SIG-M5 treated with dmso at 0.1 percent for 504 hours (cell line): ENCODE results near the gene IGLL1.
"Not testable (repeated sequence)": the region's sequence is repeated elsewhere in the genome, so short reads cannot be mapped to it uniquely, and the experiment has no call there.

Source experiments
- DNase-seq: peaks from one replicate; lab custom pipeline; 2025; ENCODE audit not compliant: unreplicated experiment; lab: John Stamatoyannopoulos, UW

The IGLL1 gene

GRCh38 chr22:23579870-23580575, at the start of gene IGLL1:
TSS of gene IGLL1 (minus strand) at chr22:23580290. CDS start at chr22:23580190, 100 bp downstream.
- DNase-seq: no peak

DNA sequence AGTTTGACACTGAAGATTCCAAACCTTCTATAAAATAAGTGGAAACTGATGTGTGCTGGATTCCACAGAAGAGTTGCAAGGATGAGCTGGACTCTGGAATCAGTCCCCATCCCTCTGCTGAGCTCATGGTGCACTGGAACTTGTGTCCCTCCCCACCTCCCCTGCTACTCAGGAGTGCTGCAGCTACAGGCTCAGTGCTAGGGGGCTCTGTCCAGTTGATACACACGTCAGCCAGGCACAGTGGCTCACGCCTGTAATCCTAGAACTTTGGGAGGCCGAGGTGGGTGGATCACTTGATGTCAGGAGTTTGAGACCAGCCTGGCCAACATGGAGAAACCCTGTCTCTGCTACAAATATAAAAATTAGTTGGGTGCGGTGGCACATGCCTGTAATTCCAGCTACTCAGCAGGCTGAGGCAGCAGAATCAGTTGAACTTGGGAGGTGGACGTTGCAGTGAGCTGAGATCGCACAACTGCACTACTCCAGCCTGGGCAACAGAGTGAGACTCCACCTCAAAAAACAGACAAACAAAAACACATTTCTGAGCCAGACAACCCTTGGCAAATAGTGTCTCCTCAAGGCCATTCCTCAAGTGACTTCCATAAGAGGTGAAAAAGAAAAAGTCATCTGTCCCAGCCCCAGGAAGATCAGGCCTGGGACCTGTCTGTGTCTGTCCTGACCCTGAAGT, 48.1 kb upstream of the IGLL1 start:
- DNase-seq: not testable (repeated sequence)

DNA sequence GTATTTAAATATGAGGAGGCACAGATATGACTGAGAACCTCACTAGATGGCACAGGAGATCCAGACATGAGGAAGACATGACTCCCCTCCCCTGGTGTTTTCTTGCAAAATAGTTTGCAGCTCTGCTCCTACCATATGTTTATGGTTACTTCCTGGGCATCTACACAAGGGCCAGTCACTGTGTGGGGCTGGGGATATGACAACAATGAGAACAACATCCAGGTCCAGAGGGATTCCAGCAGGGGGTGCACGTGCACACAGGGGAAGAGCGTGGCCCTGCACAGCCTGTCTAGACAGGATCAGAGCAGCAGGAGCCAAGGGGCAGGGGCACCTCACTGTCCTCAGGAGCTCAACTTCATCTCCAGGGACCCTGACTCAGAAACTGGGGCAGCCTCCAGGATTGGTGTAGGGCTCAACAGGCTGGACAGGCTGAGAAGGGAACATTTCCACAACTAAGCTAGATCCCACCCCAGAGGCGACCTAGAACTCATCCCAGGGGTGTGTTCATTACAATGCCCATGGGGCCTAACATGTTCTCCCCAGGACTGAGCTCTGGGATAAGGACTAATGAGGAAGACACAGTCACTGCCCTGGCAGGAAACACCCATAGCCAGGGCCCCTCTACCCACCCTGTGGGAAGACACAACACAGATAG, 47.4 kb upstream of the IGLL1 start:
- DNase-seq: peak; percentile 29

DNA sequence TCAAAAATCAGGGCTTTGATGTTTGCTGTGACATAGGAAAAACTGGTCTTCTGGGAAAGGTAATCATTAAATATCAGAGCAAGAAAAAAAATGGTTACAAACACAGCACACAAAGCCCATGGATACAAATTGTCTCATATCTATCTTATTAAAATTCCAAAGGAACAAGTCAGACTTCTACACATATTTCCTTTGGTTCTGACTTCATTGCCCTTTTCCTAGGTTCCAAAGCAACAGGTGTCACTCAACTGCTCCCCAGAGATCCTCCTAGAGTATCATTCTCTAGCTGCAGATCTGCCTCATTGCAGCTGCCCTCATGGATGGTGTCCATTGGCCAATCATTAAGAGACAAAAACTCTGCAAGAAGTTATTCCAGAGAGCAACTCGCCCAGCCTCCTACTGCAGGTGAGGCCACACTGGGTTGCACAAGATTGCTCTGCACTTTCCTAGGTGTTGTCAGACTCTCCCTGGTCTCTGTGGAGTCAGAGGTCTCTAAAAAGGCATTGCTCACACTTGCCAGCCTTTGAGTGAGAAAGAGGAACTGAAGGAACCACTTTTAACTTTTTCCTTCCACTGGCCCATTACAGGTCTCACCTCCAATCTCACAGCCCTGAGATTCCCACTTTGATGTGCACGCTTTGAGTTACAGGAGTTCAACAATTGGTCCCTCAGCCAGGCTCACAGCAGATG, 46.3 kb upstream of the IGLL1 start:
- DNase-seq: no peak

- no peak for DNase-seq
These were observed 42.5 kb upstream of the IGLL1 start for GRCh38 chr22:23622634-23623033.

DNA sequence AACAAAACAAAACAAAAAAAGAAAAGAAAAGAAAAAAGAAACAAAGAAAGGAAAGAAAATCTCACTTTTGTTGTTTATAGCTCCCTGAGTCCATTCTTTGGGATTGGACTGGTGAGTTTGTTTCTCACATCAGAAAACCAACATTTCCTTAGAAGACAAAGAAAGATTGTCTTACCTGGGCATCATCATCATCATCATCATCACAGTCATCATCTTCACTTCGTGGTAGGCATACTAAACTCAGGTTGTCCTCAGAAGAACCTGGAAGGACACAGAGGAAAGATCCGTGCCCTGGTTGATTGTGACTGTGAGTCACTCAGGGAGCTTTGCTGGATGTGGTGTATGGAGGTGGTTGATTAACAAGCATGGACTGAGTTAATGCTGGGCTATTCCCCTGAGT, 41.8 kb upstream of the IGLL1 start:
- not testable (repeated sequence) for DNase-seq

GRCh38 chr22:23621082-23621780, 41.1 kb upstream of the IGLL1 start:
- no peak for DNase-seq

- DNase-seq: no peak
These were observed 33.3 kb upstream of the IGLL1 start for GRCh38 chr22:23613193-23613972.

- DNase-seq: no peak
These were observed 30.1 kb upstream of the IGLL1 start for GRCh38 chr22:23609983-23610781.

GRCh38 chr22:23608583-23608982, 28.5 kb upstream of the IGLL1 start:
- no peak for DNase-seq

DNA sequence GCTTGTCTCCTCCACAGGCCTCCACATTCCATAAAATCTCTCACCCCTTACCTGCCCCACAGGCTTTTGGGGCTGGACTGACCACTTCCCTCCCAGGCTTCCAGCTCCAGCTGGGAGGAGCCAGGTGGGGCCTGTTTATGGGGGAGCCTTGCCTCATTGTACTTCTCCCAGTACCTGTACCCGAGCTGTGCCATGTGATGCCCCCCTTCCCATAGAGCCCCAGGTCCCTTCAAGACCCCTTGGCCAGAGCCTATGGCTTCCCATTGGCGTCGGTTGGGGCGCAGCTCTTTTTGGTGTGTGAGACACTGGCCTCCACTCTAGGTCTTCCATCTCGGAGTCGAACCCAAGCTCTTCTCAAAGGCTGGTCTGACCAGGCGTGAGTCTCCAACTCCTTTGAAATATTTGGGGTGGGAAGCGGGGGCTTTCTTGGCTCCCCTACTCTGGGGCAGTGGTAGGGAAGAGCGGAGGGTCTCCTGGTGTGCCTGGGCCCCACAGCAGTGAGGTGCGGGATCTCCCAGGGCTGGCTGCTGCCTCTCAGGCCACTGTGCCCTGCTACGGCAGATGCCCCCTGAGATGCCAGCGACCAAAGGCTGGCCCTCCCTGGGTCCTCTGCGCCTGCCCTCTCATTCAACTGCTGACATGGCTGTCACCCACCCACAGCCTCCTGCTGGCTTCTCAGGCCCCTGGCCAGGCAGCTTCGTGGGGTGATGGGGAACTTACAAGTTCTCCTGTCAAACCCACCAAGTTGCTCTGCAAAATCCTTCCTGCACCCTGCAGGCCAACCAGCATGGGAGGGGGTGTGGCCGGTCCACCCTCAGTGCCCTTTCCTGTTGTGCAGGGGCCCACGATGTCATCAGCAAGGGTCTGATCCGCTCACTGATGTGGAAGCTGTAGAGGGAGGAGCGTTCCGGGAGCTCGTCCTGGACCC, 26.4 kb upstream of the IGLL1 start:
- DNase-seq: no peak

DNA sequence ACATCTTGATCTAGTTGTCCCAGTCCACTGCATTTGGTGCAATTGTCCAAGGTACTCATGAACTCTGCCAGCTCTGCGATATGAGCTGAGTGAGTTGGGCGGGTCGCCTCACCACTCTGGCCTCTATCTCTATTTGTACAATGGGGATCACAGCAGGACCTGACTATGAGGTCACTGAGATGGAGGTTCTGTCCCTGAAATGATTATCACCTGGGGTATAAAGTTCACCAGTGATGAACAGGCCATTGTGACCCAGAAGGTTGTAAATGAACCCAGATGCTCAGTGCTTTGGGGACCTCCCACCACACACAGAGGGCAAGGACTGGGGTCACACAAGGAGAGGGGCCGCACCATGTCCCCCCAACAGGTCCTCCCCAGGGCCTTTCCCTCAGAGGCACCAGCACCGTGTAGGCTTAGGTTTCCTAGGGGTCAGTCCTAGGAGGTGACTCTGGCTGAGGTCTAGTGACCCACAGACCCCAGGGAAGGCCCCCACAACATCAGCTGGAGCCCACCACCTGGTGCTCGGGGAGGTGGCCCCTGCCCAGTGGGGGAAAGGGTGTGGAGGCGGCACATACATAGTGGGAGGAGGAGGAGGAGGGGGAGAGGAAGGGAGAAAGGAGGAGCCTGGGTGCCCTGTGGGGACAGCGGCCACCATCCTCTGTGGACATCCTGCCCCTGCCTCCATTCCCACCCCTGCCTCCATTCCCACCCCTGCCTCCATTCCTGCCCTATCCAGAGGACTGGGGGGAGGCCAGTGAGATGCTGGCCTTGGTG, 25.0 kb upstream of the IGLL1 start:
- no peak for DNase-seq

- no peak for DNase-seq
These were observed 23.2 kb upstream of the IGLL1 start for GRCh38 chr22:23603266-23603665.

DNA sequence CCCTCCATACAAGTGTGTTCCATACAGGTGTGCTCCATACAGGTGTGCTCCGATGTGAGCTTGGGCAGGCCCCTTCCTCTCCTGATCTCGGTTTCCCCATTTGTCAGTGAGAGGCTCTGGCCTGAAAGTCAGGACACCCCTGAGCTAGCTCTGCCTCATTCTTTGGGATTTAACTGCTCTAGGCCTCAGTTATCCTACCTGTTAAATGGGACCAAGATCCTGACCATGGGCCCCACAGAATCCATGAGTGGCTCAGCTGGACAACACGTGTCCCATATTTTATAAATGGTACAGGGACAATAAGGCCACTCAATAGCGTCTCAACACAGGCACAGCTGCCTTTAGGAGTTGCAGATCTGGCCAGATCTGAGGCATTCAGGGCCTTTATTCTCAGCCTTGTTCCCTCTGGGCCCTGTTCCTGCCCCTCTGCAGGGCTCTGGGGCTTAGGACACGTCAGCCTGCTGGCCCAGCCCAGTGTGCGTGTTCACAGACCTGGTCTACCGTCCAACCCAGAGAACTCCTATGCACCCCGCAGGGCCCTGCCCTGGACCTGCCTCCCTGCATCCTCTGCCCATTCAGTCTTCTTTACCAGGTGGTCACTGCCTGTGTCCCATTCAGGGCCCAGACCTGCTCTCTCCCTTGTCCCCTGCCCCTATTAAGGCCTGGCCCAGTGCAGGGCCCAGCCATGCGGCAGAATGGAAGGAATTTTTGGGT, 18.9 kb upstream of the IGLL1 start:
- DNase-seq: no peak

- DNase-seq: not testable (repeated sequence)
These were observed 17.6 kb upstream of the IGLL1 start for GRCh38 chr22:23597576-23598268.

- not testable (repeated sequence) for DNase-seq
These were observed 15.8 kb upstream of the IGLL1 start for GRCh38 chr22:23595904-23596303.
